LNCAP (cell line): Measurements from ENCODE around the gene ABCA13.

Experiments used
- CTCF ChIP-seq: fragments of 450-650 bp; IDR thresholded peaks from 2 replicates; pipeline ENCODE4 v1.5.1; 2017; ENCODE audit warnings: mild to moderate bottlenecking

ABCA13 gene

DNA sequence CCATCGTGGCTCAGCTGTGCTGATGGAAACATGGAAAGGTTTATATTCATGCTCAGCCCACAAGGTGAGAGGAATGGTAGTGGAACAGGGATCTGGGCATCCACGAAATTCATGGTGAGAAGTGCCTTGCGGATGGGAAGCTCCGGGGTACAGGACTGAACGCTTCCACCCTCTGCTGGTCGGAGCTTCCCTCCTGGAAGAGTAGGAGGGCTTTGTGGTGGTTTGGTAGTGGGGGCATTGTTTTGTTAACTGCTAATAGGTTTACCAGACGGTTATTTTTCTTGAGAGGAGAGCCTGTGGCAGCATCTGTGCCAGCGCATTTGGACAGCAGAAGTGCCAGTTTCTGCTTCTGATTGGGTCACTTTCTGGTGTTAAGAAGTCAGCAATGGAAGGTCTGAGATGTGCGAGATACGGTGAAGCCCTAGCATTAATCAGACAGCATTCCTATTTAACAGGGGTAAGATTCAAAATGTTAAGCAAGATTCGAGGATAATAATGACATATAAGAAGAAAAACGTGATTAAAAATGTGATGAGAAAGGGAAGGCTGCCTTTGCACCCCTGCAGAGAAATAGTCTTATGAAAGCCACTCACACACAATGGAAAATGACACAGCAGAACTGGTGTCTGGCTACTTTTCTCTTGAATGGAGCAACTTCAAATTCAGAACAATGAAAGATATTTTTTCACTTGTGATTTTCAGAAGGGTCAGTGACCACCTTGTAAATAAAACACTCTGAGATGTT is 17.7 kb downstream of the ABCA13 start:
- TF ChIP-seq CTCF = no peak

GRCh38 chr7:48192996-48193395 is 21.7 kb downstream of the ABCA13 start:
- TF ChIP-seq CTCF = no peak

GRCh38 chr7:48193421-48193820 is 22.2 kb downstream of the ABCA13 start:
- no peak for TF ChIP-seq CTCF

- no peak for TF ChIP-seq CTCF
Observed at GRCh38 chr7:48207155-48207675, 36.0 kb downstream of the ABCA13 start.

DNA sequence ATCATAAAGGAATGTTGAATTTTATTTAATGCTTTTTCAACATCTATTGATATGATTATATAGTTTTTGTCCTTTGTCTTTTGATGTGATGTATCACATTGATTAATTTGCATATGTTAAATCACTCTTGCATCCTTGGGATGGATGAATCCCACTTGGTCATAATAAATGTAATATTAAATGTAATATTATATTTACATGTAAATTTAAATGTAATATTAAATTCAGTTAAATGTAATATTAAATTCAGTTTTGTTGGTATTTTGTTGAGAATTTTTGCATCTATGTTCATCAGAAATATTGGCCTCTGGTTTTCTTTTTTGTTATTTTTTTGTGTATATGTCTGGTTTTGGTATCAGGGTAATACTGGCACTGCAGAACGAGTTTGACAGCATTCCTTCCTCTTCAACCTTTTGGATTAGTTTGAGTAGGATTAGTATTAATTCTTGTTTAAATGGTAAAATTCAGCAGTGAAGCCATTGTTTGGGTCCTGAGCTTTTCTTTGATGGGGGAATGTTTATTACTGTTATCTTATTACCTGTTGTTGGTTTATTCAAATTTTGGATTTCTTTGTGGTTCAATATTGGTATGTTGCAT is 37.8 kb downstream of the ABCA13 start:
- TF ChIP-seq CTCF = no peak

DNA sequence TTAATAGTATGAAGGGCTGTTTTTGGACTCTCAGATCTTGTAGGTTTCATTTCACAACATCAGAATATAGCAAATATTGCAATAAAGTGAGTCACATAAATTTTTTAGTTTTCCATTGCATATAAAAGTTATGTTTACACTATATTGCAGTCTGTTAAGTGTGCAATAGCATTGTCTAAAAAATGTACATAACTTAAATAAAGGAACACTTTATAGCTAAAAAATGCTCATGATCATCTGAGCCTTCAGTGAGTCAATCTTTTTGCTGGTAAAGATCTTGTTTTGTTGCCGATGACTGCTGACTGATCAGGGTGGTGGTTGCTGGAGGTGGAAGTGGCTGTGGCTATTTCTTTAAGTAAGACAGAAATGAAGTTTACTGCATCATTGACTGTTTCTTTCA is 42.0 kb downstream of the ABCA13 start:
- no peak for TF ChIP-seq CTCF

GRCh38 chr7:48217266-48217665 is 46.0 kb downstream of the ABCA13 start:
- no peak for TF ChIP-seq CTCF
